HL-60/S4 (cell line): Measurements from ENCODE around the gene LRP1.

Experiments
- in situ Hi-C: fragments of 300-500 bp; cut with MboI; formaldehyde crosslinking; loops from 2 replicates; pipeline ENCODE4 v1.14.3; 2022; ENCODE audit warnings: low sequenced_read_pairs

LRP1 gene

DNA sequence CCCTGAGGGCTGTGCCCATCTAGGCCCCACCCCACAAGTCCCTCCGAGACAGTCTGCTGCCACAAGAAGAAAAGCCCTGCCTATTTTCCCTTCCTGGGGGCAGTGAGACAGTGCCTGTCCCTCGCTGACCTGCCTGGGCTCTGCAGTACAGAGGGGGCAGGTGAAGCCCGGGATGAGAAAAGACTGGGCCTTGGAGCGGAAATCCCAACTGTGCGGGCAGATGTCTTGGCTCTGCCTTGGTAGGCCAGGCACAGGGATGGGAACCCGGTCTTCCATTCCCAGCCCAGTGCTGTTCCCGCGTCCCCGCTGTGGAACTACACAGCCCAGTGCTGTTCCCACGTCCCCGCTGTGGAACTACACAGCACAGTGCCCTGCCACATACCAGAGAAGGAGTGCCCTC, 75.5 kb downstream of the LRP1 start:
- in situ Hi-C loops, result no loop called here

DNA sequence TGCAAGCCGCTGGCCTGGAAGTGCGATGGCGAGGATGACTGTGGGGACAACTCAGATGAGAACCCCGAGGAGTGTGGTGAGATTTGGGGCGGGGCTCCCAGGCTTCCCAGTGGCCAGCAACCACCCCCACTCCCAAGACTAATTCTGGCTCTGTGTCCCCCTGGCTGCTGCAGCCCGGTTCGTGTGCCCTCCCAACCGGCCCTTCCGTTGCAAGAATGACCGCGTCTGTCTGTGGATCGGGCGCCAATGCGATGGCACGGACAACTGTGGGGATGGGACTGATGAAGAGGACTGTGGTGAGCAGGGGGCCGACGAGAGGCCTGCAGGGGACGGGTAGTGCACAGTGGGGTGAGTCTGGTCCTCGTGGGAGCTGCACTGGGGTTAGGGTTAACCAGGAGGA, 76.2 kb downstream of the LRP1 start:
- in situ Hi-C loops, result no loop called here

DNA sequence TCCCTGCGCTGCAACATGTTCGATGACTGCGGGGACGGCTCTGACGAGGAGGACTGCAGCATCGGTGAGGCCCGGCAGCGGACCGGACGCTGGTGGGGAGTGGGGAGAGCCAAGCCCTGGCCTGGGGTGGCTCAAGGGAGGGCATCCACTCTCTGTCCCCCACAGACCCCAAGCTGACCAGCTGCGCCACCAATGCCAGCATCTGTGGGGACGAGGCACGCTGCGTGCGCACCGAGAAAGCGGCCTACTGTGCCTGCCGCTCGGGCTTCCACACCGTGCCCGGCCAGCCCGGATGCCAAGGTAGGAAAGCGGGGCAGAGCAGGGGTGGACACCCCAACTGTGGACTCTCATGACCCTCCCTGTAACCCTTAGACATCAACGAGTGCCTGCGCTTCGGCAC, 76.9 kb downstream of the LRP1 start:
- in situ Hi-C loops, result no loop called here

DNA sequence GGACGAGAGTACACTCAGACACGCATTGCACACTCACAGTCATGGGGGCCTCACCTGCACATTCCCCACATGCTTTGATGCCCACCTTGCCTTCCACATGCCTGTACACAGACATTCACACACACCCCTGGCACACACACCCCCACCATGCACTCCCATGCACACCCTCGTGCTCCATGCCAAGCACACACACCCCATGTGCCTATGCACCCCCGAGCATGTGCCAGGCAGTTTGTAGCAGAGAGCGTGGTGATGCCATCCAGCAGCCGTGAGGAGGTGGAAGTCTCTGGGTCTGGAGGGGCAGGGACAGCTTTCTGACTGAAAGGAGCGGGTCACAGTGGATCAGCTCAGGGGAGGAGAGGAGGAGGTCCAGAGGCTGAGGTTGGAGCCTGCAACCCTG, 77.6 kb downstream of the LRP1 start:
- in situ Hi-C loops, result no loop called here

DNA sequence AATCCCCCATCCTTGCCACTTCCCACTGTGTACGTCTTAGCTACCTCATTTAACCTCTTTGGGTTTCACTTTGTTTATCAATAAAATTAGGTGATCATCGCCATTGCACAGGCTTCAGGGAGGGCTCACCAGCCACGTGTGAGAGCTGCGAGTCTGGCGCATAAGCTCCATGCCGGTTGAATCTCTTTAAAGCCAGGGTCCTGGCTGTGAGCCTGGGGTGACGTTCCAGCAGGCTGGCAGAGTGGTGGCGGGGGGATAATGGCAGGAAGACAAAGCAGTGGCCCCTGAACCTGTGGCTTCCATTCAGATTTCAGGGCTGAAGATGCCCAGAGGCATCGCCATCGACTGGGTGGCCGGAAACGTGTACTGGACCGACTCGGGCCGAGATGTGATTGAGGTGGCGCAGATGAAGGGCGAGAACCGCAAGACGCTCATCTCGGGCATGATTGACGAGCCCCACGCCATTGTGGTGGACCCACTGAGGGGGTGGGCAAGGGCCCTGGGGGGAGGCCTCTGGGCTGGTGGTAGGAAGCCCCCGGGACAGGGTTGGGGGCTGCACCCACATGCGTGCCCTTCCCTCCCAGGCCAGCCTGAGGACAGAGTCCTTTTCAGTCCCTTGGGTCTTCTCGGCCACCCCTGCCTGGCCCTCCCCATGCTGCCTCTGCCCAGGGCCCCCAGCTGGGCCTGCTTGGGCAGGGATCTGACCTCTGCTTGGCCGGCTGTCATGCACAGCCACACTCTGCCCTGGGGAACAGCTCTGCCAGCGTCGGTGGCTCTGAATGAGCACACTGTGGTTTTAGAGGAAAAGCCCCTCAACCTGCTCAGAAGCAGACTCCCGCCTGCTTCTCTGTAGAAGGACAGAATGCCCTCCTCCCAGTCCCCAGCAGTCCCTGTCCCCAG, 79.7 kb downstream of the LRP1 start:
- in situ Hi-C loops, result no loop called here

DNA sequence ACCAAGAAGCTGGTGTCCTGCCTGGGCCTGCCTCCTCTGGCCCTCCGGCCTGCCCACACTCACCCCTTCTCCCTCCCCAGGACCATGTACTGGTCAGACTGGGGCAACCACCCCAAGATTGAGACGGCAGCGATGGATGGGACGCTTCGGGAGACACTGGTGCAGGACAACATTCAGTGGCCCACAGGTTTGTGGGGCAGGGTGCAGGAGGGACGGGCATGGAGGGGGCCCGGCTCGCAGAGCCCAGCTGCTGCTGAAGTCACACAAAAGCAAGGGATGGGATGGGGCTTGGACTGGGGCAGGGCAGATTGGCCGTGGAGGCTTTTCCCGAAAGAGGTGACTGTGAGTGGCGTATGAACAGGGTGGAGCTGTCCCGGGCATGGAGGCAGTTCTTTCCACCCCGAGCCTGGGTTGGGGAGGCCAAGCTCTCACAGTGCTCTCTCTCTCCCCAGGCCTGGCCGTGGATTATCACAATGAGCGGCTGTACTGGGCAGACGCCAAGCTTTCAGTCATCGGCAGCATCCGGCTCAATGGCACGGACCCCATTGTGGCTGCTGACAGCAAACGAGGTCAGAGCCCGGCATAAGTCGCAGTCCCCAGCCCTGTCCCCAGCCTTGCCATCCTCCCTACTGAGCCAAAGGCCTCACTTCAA, 80.5 kb downstream of the LRP1 start:
- in situ Hi-C loops, result no loop called here

DNA sequence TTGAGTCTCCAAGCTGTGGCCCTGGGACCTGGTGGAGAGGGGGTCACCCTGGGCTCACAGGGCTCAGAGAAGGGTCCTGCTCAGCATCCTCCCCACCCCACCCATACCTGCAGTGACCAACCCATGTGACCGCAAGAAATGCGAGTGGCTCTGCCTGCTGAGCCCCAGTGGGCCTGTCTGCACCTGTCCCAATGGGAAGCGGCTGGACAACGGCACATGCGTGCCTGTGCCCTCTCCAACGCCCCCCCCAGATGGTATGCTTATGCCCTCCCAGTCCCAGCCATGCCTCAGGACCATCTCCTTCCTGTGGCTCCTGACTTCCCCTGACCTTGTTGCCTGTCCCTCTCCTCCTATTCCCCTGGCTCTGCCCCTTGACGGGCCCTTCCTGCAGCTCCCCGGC, 81.6 kb downstream of the LRP1 start:
- in situ Hi-C loops, result no loop called here

DNA sequence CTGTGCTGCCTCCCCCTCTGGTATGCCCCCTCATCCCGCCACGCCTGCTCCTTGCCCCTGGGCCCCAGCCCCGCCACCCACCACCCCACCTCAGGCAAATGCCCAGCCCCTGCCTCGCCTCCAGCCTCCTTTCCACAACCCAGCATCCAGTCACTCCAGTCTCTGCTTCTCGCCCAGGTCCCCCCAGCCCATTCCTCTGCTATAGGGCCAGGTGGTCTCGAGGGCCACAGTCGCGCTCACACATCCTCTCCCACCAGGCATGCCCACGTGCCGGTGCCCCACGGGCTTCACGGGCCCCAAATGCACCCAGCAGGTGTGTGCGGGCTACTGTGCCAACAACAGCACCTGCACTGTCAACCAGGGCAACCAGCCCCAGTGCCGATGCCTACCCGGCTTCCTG, 82.2 kb downstream of the LRP1 start:
- in situ Hi-C loops, result no loop called here

DNA sequence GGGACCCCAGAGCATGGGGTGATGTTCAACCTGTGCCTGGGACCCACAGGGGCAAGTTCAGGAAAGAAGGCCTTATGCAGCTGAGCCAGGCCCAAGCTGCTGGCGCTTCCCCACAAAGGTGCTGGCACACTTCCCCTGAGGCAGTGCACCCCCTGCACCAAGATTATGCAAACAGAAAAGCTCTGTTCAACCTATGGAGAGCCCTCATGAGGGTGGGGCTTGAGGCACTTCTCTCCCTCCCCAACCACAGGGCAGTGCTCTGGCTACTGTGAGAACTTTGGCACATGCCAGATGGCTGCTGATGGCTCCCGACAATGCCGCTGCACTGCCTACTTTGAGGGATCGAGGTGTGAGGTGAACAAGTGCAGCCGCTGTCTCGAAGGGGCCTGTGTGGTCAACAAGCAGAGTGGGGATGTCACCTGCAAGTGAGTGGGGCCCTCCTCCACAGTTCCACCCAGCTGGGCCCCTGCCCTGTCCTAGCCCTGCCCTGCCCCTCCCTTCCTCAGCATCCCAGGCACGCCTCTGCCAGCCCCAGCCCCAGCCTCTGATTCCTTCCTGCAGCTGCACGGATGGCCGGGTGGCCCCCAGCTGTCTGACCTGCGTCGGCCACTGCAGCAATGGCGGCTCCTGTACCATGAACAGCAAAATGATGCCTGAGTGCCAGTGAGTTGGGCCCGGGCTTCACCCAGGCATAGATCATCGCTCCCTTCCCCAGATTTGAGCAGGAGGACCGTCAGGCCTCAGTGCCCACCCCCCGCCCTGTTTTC, 82.8 kb downstream of the LRP1 start:
- in situ Hi-C loops, result no loop called here

DNA sequence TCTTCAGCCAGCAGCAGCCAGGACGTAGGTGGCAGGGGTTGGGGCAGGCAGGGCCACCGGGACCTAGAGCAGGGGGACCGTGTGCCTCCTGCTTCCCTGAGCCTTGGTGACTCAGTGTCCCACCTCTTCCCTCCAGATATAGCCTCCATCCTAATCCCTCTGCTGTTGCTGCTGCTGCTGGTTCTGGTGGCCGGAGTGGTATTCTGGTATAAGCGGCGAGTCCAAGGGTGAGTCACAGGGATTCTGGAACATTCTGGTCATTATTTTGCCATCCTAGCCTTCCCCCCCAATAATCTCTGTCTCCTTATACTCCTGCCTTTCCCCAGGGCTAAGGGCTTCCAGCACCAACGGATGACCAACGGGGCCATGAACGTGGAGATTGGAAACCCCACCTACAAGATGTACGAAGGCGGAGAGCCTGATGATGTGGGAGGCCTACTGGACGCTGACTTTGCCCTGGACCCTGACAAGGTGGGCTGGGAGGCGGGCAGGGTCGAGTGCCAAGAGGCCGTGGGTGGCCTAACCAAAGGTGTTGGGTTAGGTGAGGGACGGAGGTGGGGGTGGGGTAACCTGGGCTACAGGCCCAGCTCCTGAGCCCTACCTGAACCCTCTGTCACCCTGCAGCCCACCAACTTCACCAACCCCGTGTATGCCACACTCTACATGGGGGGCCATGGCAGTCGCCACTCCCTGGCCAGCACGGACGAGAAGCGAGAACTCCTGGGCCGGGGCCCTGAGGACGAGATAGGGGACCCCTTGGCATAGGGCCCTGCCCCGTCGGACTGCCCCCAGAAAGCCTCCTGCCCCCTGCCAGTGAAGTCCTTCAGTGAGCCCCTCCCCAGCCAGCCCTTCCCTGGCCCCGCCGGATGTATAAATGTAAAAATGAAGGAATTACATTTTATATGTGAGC, 83.8 kb downstream of the LRP1 start:
- in situ Hi-C loops, result no loop called here

DNA sequence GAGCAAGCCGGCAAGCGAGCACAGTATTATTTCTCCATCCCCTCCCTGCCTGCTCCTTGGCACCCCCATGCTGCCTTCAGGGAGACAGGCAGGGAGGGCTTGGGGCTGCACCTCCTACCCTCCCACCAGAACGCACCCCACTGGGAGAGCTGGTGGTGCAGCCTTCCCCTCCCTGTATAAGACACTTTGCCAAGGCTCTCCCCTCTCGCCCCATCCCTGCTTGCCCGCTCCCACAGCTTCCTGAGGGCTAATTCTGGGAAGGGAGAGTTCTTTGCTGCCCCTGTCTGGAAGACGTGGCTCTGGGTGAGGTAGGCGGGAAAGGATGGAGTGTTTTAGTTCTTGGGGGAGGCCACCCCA, 84.4 kb downstream of the LRP1 start:
- in situ Hi-C loops, result no loop called here

DNA sequence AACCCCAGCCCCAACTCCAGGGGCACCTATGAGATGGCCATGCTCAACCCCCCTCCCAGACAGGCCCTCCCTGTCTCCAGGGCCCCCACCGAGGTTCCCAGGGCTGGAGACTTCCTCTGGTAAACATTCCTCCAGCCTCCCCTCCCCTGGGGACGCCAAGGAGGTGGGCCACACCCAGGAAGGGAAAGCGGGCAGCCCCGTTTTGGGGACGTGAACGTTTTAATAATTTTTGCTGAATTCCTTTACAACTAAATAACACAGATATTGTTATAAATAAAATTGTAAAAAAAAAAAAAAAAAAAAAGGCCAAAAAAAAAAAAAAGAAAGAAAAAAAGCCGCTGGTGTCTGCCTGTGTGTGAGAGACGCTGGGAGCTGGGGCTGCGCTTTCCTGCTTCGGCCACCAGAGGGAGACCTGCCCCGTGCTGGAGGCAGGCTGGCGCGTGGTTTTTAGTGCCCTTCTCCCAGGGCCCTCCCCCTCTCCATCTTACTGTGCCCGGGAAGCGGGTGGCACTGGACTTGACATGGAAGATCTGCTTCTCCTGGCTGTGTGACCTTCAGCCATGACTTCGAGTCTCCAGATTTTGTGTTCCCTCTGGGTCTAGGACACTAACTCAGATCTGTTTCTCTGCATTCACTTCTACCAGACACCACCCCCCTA, 84.9 kb downstream of the LRP1 start:
- in situ Hi-C loops, result no loop called here

DNA sequence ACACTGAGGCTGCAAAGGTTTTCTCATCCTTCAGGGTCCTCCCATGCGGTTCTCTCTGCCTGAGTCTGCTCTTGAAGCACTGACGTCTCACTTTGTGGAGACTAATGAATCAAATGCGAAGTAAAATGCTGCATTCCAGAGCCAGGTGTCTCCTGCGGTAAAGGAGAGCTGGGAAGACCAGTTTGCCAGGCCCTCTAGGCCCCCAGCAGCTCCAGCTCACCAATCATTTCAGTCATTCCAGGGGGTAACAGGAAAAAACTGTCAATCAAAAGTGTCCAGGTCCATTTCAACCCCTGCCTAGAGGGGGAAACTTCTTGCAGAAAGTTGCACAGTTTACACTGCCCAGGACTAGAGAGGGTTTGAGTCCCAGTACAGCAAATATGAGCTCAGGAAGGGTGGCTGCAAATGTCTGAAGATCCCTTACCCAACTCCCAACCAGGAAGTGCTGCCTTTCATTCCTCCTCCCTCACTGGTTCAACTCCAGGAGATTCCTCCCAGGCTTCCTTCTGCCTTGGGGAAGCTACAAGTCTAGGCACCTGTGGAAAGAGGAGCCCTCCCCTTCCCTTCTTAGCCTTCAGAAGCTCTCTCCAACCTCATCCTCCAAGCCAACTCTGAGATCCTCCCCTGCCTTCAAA, 85.6 kb downstream of the LRP1 start:
- in situ Hi-C loops, result no loop called here

DNA sequence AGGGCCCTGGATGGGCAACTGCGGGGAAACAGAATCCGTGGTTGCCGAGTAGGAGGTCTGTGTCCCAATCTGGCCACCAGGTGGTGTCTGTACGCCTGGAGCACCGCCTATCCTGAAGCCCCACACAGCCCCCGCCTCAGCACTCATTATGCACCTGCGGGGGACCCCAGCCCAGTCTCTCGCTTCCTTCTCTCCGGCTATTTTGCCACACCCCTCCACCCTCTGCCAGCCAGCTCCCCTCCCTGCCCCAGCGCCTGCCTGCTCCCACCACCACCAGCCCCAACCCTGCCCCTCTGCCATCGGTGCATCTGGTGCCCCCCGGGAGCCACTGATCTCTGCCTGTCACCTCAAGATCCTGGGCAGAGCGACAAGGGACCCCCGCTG, 86.1 kb downstream of the LRP1 start:
- in situ Hi-C loops, result no loop called here

DNA sequence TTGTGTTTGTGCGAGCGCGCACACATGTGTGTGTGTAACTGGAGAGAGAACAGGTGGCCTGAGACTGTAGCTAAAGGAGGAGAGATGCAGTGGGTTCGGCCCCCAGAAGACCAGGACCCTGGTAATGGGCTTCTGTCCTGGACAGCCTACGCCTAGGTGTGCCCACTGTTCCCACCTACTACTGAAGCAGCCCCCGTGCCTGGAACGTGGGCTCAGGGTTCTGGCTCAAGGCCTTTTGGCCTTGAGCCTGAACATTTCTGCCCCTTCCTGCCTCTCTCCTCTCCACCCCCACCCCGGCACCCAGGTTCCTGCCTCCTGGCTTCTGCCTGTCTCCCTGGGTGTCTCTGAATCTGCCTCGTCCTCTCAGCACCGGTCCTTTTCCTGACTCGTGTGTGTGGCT, 86.8 kb downstream of the LRP1 start:
- in situ Hi-C loops, result no loop called here

DNA sequence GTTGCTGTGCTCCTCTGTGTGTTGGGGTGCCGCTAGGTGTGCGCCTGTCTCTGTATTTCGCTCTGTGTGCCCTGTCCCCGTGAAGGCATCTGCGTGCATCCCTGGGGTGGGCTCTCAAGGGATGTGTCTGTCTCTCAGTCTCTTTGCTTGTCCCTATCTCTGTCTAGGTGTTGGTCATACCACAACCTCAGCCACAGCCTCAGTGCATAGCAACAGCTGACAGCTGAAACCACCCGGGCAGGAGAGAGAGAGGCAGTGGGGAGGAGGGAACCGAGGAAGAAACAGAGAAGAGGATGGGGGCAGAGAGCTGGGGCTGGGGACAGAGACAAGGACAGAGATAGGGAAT, 87.4 kb downstream of the LRP1 start:
- in situ Hi-C loops, result no loop called here

DNA sequence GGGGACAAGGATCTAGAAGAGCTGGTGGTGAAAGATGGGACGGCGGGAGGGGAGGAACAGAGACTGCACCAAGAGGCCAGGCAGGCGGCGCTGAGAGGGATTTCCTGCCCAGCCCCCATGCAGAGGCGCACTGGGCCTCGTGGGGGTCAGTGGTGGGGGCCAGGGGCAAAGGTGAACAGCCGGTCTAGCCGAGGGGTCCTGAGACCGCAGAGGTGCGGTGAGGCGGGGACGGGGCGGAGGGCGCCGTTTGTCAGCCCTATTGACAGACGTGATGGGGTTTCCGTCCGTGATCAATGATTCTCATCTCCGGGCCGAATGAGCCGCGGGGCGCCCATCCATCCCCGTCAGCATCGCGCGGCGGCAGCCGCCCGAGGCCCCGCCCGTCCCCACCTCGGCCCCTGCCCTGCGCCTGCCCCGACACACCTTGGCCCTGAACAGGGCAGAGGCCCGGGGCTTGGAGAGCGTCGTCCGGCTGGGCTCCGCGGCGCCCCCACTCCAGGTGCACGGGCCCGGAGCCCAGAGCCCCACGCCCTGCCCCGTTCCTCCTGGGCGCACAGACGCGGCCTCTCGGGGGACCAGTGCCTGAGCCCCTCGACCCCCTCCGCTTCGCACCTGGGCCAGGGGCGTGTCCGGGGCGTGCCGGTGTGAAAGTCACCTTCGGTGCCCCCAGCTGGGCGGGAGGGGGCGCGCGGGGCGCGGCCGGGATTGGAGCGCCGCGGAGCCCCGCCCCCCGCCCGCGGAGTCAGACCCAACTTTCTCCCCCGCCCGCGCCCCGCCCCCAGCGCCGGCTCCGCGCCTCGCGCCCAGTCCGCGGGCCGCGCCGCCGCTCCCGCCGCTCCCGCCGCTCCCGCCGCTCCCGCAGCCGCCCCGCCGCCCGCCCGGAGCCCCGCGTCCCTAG, 88.0 kb downstream of the LRP1 start, which contains the start of gene NXPH4:
TSS of gene NXPH4 (plus strand) at position 781 of the 898 bp plus-strand sequence. CDS start 176 bp downstream, outside the sequence.
- in situ Hi-C loops, result no loop called here

DNA sequence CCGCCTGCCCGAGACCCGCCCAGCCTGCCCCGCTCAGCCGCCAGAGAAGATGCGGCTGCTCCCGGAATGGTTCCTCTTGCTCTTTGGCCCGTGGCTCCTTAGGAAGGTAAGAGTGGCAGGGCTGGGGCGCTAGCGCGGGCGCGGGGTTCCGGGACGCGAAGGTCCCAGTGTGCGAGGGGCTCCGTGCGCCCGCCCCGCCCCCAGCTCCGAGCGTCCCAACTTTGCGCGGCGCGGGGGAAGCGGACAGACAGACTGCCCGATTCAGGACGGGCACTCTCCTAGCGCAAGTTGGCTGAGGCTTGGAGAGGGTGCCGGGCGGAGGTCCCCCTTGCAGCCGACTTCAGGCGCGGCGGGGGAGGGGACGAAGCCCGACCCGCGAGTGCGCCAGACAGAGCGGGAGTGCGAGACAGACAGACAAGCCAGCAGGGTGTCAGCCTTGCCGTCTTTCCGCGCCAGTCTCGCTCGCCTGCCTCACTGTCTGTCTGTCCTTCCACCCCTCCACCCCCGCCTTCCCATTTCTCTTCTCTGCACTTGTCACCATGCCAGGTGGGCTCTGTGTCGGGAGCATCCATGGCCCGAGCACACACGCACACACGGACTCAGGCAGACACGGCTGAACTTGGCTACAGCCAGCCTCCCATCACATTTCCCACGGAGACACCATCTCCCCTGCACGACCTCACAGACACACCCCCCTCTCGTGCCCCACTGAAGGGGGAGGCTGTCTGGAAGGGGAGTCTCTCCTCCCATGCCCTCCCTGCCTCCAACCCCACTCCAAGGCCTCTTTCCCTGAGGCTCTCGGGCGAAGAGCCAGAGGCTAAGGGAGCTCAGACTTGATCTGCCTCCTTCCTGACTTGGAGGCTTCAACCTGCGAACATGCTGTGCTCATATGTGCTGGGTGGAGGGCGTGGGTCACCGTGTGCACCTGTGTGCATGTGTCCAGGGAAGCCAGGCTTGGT, 88.9 kb downstream of the LRP1 start:
- in situ Hi-C loops, result no loop called here
